ENCODE results near the gene APBB1. TPM values are rescaled to one million over a fixed set of nuclear protein-coding genes. Genes with fewer than 3 reads are reported as not detected.

APBB1 gene
- polyA plus RNA-seq, 1 donor from 2014 or later: 283 TPM

DNA sequence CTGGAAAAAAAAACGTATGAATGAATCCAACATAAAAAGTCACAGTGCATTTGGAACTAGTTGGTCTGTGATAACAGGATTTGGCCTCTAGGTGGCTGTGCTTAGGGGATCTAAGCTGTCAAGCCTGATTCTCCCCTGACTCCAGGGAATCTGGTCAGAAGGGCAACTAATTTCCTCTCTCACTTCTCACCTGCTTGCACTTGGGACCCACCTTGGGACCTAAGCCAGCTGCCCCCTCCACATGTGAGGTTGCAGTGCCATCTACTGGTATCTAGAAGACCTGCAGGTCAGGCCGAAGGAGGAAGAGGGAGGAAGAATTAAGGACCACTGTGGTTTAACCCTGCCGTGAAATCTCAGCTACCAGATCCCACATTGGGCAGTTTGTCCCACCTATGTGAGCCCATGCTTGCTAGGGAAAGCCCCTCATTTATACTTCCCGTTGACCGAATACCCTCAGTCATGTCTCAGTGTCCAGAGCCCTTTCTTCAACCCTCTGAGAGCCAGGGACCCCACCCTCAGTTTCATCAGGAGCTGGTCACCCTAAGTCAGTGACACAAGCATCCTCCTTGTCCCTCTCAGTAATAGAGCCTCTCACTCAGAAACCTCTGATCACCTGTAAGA, 65.4 kb downstream of the APBB1 start:
- Histone ChIP-seq H3K9me3 (ENCODE audit: low read length) (no peaks in the 10 kb centered on the region), H3K79me2 (replicated peaks; ENCODE audit: insufficient read depth, low read length) (no peaks in the 10 kb centered on the region), H3K27ac (ENCODE audit: low read length) (no peak overlapping the region), H4K20me1 (ENCODE audit: insufficient read depth) (no peaks in the 10 kb centered on the region), H3K9ac (ENCODE audit: low read length) (no peak overlapping the region), H3K4me2 (ENCODE audit: low read length) (no peak overlapping the region), H3K27me3 (ENCODE audit: insufficient read depth, low read depth, low read length) (no peaks in the 10 kb centered on the region), H2AFZ (ENCODE audit: low read depth, low read length) (no peak overlapping the region), H3F3A (ENCODE audit: insufficient read depth, low read length, poor library complexity, severe bottlenecking) (no peaks in the 10 kb centered on the region), H3K9me2 (ENCODE audit: insufficient read depth, low read length) (no peaks in the 10 kb centered on the region), H3K36me3 (ENCODE audit: insufficient read depth, low read length) (no peaks in the 10 kb centered on the region), H3K4me3 (ENCODE audit: low read length) (no peak overlapping the region)
- TF ChIP-seq, protein P1, sequence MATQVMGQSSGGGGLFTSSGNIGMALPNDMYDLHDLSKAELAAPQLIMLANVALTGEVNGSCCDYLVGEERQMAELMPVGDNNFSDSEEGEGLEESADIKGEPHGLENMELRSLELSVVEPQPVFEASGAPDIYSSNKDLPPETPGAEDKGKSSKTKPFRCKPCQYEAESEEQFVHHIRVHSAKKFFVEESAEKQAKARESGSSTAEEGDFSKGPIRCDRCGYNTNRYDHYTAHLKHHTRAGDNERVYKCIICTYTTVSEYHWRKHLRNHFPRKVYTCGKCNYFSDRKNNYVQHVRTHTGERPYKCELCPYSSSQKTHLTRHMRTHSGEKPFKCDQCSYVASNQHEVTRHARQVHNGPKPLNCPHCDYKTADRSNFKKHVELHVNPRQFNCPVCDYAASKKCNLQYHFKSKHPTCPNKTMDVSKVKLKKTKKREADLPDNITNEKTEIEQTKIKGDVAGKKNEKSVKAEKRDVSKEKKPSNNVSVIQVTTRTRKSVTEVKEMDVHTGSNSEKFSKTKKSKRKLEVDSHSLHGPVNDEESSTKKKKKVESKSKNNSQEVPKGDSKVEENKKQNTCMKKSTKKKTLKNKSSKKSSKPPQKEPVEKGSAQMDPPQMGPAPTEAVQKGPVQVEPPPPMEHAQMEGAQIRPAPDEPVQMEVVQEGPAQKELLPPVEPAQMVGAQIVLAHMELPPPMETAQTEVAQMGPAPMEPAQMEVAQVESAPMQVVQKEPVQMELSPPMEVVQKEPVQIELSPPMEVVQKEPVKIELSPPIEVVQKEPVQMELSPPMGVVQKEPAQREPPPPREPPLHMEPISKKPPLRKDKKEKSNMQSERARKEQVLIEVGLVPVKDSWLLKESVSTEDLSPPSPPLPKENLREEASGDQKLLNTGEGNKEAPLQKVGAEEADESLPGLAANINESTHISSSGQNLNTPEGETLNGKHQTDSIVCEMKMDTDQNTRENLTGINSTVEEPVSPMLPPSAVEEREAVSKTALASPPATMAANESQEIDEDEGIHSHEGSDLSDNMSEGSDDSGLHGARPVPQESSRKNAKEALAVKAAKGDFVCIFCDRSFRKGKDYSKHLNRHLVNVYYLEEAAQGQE (IDR thresholded peaks at IDR 0.05; ENCODE audit: borderline replicate concordance): no peak
- TF ChIP-seq, protein P2, sequence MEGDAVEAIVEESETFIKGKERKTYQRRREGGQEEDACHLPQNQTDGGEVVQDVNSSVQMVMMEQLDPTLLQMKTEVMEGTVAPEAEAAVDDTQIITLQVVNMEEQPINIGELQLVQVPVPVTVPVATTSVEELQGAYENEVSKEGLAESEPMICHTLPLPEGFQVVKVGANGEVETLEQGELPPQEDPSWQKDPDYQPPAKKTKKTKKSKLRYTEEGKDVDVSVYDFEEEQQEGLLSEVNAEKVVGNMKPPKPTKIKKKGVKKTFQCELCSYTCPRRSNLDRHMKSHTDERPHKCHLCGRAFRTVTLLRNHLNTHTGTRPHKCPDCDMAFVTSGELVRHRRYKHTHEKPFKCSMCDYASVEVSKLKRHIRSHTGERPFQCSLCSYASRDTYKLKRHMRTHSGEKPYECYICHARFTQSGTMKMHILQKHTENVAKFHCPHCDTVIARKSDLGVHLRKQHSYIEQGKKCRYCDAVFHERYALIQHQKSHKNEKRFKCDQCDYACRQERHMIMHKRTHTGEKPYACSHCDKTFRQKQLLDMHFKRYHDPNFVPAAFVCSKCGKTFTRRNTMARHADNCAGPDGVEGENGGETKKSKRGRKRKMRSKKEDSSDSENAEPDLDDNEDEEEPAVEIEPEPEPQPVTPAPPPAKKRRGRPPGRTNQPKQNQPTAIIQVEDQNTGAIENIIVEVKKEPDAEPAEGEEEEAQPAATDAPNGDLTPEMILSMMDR (IDR thresholded peaks at IDR 0.05; ENCODE audit: poor library complexity, severe bottlenecking): peak; percentile 99
- peak; percentile 97 for TF ChIP-seq RAD21 (conservative IDR thresholded peaks at IDR 0.05)
- no peak for TF ChIP-seq TAF1 (IDR thresholded peaks at IDR 0.05; ENCODE audit: low read depth)
- peak; percentile 96 for TF ChIP-seq SMC3 (conservative IDR thresholded peaks at IDR 0.05; ENCODE audit: poor library complexity)

DNA sequence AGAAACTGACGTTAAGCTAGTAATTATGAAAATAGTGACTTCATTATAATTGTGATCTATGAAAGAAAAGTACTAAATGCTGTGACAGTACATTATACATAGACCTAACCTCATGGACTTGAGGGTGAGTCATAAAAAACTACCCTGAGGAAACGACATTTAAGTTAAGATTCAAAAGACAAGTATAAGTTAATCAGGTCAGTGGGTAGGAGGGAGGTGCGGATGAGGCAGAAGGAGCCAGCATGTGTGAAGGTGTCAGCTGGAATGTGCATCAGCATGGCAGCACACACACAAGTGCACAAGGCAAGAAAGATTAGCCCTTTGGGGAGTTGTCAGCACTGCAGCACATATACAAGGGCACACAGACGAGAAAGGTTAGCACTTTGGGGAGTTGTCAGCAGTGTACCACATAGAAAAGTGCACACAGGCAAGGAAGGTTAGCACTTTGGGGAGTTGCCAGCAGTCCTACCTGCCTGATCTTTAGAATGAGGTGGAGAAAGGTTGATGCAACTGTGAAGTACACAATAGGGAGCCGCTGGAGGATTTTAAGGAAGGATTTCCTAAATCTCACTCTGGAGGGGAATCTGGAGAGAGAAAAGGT, 67.0 kb downstream of the APBB1 start:
- no peaks in the 10 kb centered on the region for H3F3A ChIP-seq (ENCODE audit: insufficient read depth, low read length, poor library complexity, severe bottlenecking)
- TF ChIP-seq, protein P1 (IDR thresholded peaks at IDR 0.05; ENCODE audit: borderline replicate concordance): no peak
- no peak for TF ChIP-seq EZH2 (IDR thresholded peaks at IDR 0.05; ENCODE audit: borderline replicate concordance, insufficient read depth, low read length, poor library complexity, severe bottlenecking)
- TF ChIP-seq, protein P2 (IDR thresholded peaks at IDR 0.05; ENCODE audit: poor library complexity, severe bottlenecking): no peak
- TF ChIP-seq POLR2AphosphoS5 (IDR thresholded peaks at IDR 0.05): no peak
- TF ChIP-seq TAF1 (IDR thresholded peaks at IDR 0.05; ENCODE audit: low read depth): no peak
- no peak for TF ChIP-seq EP300 (conservative IDR thresholded peaks at IDR 0.05; ENCODE audit: poor library complexity, severe bottlenecking)
- no peak for TF ChIP-seq SMC3 (conservative IDR thresholded peaks at IDR 0.05; ENCODE audit: poor library complexity)
- no peak for TF ChIP-seq RAD21 (conservative IDR thresholded peaks at IDR 0.05)
- no peak for TF ChIP-seq MXI1 (conservative IDR thresholded peaks at IDR 0.05; ENCODE audit: poor library complexity, severe bottlenecking)
- no peak overlapping the region for H3K4me3 ChIP-seq (ENCODE audit: low read length)
- no peak overlapping the region for H3K27ac ChIP-seq (ENCODE audit: low read length)
- H3K4me2 ChIP-seq (ENCODE audit: low read length): no peak overlapping the region
- H3K36me3 ChIP-seq (ENCODE audit: insufficient read depth, low read length): no peaks in the 10 kb centered on the region
- H3K79me2 ChIP-seq (replicated peaks; ENCODE audit: insufficient read depth, low read length): no peaks in the 10 kb centered on the region
- H3K27me3 ChIP-seq (ENCODE audit: insufficient read depth, low read depth, low read length): no peaks in the 10 kb centered on the region
- no peak overlapping the region for H3K9ac ChIP-seq (ENCODE audit: low read length)
- H3K9me2 ChIP-seq (ENCODE audit: insufficient read depth, low read length): no peaks in the 10 kb centered on the region
- no peaks in the 10 kb centered on the region for H3K9me3 ChIP-seq (ENCODE audit: low read length)
- no peaks in the 10 kb centered on the region for H4K20me1 ChIP-seq (ENCODE audit: insufficient read depth)
- no peak overlapping the region for H2AFZ ChIP-seq (ENCODE audit: low read depth, low read length)

All from neural cell (in vitro differentiated cells).